ENCODE results near the gene ART4.
A peak's percentile ranks its signal among the peaks of the same experiment; 100 is the strongest.

Gene ART4

GRCh38 chr12:14844401-14844800 lies 1.1 kb upstream of the ART4 start:
- no peak for DNase-seq
- H3K36me3 ChIP-seq (replicated peaks) = no peaks in the 10 kb centered on the region
- no peak overlapping the region for H3K27ac ChIP-seq
- H3K27me3 ChIP-seq (replicated peaks) = no peaks in the 10 kb centered on the region
- no peak overlapping the region for H3K4me3 ChIP-seq (ENCODE audit: low read depth, low read length)
- no peak for TF ChIP-seq CTCF (IDR thresholded peaks at IDR 0.05; ENCODE audit: low read depth, low read length, missing control alignments)
- in situ Hi-C loops (cut with HindIII; ENCODE audit: low pct_ligation_motif_present, low sequenced_read_pairs) = no loop called here

DNA sequence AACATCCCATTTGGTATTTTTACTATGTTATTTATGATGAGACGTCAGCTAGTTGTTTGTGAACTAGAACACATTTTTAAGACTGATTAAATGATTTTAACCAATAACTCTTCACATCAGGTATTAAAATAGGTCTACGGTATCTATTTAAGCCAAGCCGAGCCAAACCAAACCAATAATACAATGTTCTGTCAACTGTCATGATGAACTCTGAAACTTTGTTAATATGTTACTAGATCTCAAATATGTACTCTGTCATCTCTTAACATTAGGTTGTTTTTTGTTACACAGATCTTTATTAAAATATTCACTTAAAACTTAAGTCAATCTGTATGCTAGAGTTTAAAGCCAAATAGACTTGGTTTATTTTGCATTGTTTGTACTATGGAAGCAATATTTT lies 1.0 kb downstream of the ART4 start:
- in situ Hi-C loops (cut with HindIII; ENCODE audit: low pct_ligation_motif_present, low sequenced_read_pairs) = no loop called here
- H3K27ac ChIP-seq = no peak overlapping the region
- H3K4me3 ChIP-seq (ENCODE audit: low read depth, low read length) = no peak overlapping the region

DNA sequence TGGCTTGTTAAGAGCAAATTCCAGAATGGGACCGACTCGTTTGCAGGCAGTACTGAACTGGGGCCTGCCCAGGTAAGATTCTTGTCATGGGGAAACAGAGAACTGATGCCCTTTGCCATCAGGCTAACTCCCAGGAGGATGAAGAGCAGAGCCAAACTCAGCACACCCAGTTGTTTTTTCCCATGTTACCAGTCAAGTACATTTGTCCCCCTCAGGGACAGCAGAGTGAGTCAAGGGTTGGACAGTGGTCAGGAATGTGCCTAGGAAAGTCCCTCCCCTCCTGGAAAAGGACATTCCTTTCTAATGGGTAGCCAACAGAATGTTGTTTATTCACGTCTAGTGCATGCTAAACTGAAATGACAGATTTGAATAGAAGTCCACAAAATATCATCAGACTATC lies 1.6 kb downstream of the ART4 start:
- Histone ChIP-seq H3K4me3 (ENCODE audit: low read depth, low read length) (no peak overlapping the region), H3K27ac (no peak overlapping the region), H3K36me3 (replicated peaks) (no peaks in the 10 kb centered on the region), H3K27me3 (replicated peaks) (no peaks in the 10 kb centered on the region)
- in situ Hi-C loops (cut with HindIII; ENCODE audit: low pct_ligation_motif_present, low sequenced_read_pairs) = no loop called here
- DNase-seq = peak; percentile 62
- no peak for TF ChIP-seq CTCF (IDR thresholded peaks at IDR 0.05; ENCODE audit: low read depth, low read length, missing control alignments)

More for the DNA sequence above, 1.0 kb downstream of the ART4 start:
- Histone ChIP-seq H3K36me3 (replicated peaks) (no peaks in the 10 kb centered on the region), H3K27me3 (replicated peaks) (no peaks in the 10 kb centered on the region)
- no peak for TF ChIP-seq CTCF (IDR thresholded peaks at IDR 0.05; ENCODE audit: low read depth, low read length, missing control alignments)
- no peak for DNase-seq

GRCh38 chr12:14840616-14841015 lies 2.7 kb downstream of the ART4 start:
- Histone ChIP-seq H3K27me3 (replicated peaks) (no peaks in the 10 kb centered on the region), H3K27ac (no peak overlapping the region), H3K36me3 (replicated peaks) (no peaks in the 10 kb centered on the region), H3K4me3 (ENCODE audit: low read depth, low read length) (no peak overlapping the region)
- TF ChIP-seq CTCF (IDR thresholded peaks at IDR 0.05; ENCODE audit: low read depth, low read length, missing control alignments) = no peak
- in situ Hi-C loops (cut with HindIII; ENCODE audit: low pct_ligation_motif_present, low sequenced_read_pairs) = no loop called here
- no peak for DNase-seq

- H3K27me3 ChIP-seq (replicated peaks) = no peaks in the 10 kb centered on the region
- no peak overlapping the region for H3K27ac ChIP-seq
- H3K4me3 ChIP-seq (ENCODE audit: low read depth, low read length) = no peak overlapping the region
- no peak for TF ChIP-seq CTCF (IDR thresholded peaks at IDR 0.05; ENCODE audit: low read depth, low read length, missing control alignments)
- in situ Hi-C loops (cut with HindIII; ENCODE audit: low pct_ligation_motif_present, low sequenced_read_pairs) = no loop called here
- no peaks in the 10 kb centered on the region for H3K36me3 ChIP-seq (replicated peaks)
- DNase-seq = no peak
Measured at GRCh38 chr12:14839262-14839661, 4.1 kb downstream of the ART4 start.
